Stomach (tissue), 4 donors: ENCODE data around the gene DCAF6.

Source experiments
- CTCF ChIP-seq, 7 experiments: fragments of 450-650 bp in 4 of 7; fragments of 200-600 bp in 3 of 7; sonication (generic) in 3 of 7; IDR thresholded peaks; one replicate each; pipeline ENCODE4 v1.5.1; 2016 to 2019; ENCODE audit warnings: antibody characterized with exemption in 7 of 7, control low read depth in 2 of 7, mild to moderate bottlenecking in 1 of 7
- POLR2A ChIP-seq, 4 donors: fragments of 450-650 bp; IDR thresholded peaks; one replicate each; pipeline ENCODE4 v1.6.1; 2016; ENCODE audit warnings: antibody characterized with exemption in 4 of 4, control low read depth in 2 of 4, mild to moderate bottlenecking in 1 of 4, moderate library complexity in 1 of 4

GRCh38 chr1:168099337-168099801 lies 162.9 kb downstream of the DCAF6 start:
- TF ChIP-seq CTCF (IDR thresholded peaks at IDR 0.05) (no peak), POLR2A (IDR thresholded peaks at IDR 0.05) (no peak)
